ENCODE data around the gene PSMG3. TPM values are rescaled to one million over a fixed set of nuclear protein-coding genes. Genes with fewer than 3 reads are reported as not detected.
A peak's percentile ranks its signal among the peaks of the same experiment; 100 is the strongest.

The PSMG3 gene
- total RNA-seq, 4 donors from 2014 or later: 26.8 to 33.2 (median 29.3) TPM

GRCh38 chr7:1559626-1560590 lies 9.9 kb downstream of the PSMG3 start:
- Histone ChIP-seq H3K4me3 (no peak overlapping the region), H3K27me3 (peaks cover 0 to 61% (median 0%) of the 10 kb centered on the region in 4 donors), H3K36me3 (no peaks in the 10 kb centered on the region), H3K9me3 (no peaks in the 10 kb centered on the region), H3K4me1 (peaks cover 14 to 25% (median 14%) of the 10 kb centered on the region in 4 donors), H3K27ac (replicated peaks in 1 of 4) (no peak overlapping the region)
- 90% methylated on average over 18 of the region's 28 CpGs for WGBS
- TF ChIP-seq POLR2A (IDR thresholded peaks at IDR 0.05; ENCODE audit: low read depth) (no peak), EP300 (IDR thresholded peaks at IDR 0.05) (no peak), CTCF (IDR thresholded peaks at IDR 0.05) (no peak), POLR2AphosphoS5 (IDR thresholded peaks at IDR 0.05) (no peak)
- intact Hi-C loops (cut with DNase I): no loop called here
- DNase-seq (ENCODE audit: extremely low spot score): no peak

- Histone ChIP-seq H3K36me3 (no peaks in the 10 kb centered on the region), H3K27ac (replicated peaks in 1 of 4) (no peak overlapping the region), H3K4me1 (peaks cover 14 to 26% (median 15%) of the 10 kb centered on the region in 4 donors), H3K4me3 (no peak overlapping the region), H3K27me3 (peaks cover 0 to 61% (median 0%) of the 10 kb centered on the region in 4 donors), H3K9me3 (no peaks in the 10 kb centered on the region)
- DNase-seq (ENCODE audit: extremely low spot score): no peak
- no peak for TF ChIP-seq POLR2A (IDR thresholded peaks at IDR 0.05; ENCODE audit: low read depth)
- TF ChIP-seq EP300 (IDR thresholded peaks at IDR 0.05): no peak
- TF ChIP-seq CTCF (IDR thresholded peaks at IDR 0.05): no peak
- no peak for TF ChIP-seq POLR2AphosphoS5 (IDR thresholded peaks at IDR 0.05)
- intact Hi-C loops (cut with DNase I): no loop called here
- 87% methylated on average over 19 of the region's 32 CpGs for WGBS
Measured at GRCh38 chr7:1558841-1559625, 10.8 kb downstream of the PSMG3 start.

- 56% methylated on average over 23 of the region's 24 CpGs for WGBS
- no peaks in the 10 kb centered on the region for H3K36me3 ChIP-seq
- H3K4me3 ChIP-seq: no peak overlapping the region
- H3K27me3 ChIP-seq: peaks cover 0 to 61% (median 0%) of the 10 kb centered on the region in 4 donors
- peaks cover 14 to 26% (median 15%) of the 10 kb centered on the region in 4 donors for H3K4me1 ChIP-seq
- TF ChIP-seq POLR2AphosphoS5 (IDR thresholded peaks at IDR 0.05) (no peak), CTCF (IDR thresholded peaks at IDR 0.05) (peak in 1 of 3 experiments; percentile 21), EP300 (IDR thresholded peaks at IDR 0.05) (no peak)
- H3K9me3 ChIP-seq: no peaks in the 10 kb centered on the region
- no peak for DNase-seq (ENCODE audit: extremely low spot score)
- no peak overlapping the region for H3K27ac ChIP-seq (replicated peaks in 1 of 4)
- intact Hi-C loops (cut with DNase I): no loop called here
Measured at GRCh38 chr7:1558181-1558811, 11.5 kb downstream of the PSMG3 start.

GRCh38 chr7:1557771-1558170 lies 12.1 kb downstream of the PSMG3 start:
- Histone ChIP-seq H3K9me3 (no peaks in the 10 kb centered on the region), H3K27me3 (peaks cover 0 to 58% (median 0%) of the 10 kb centered on the region in 4 donors), H3K36me3 (no peaks in the 10 kb centered on the region), H3K4me1 (peaks cover 14 to 26% (median 15%) of the 10 kb centered on the region in 4 donors), H3K27ac (replicated peaks in 1 of 4) (no peak overlapping the region), H3K4me3 (no peak overlapping the region)
- TF ChIP-seq POLR2A (IDR thresholded peaks at IDR 0.05; ENCODE audit: low read depth) (no peak), CTCF (IDR thresholded peaks at IDR 0.05) (no peak), POLR2AphosphoS5 (IDR thresholded peaks at IDR 0.05) (no peak), EP300 (IDR thresholded peaks at IDR 0.05) (no peak)
- DNase-seq (ENCODE audit: extremely low spot score): no peak
- intact Hi-C loops (cut with DNase I): no loop called here
- WGBS: 84% methylated on average over 10 of the region's 10 CpGs

All from esophagus muscularis mucosa (tissue), 4 donors.